GM21825 (cell line): ENCODE measurements around the gene CAD.

ENCODE experiments used
- ATAC-seq: cut with Tn5 transposase; IDR thresholded peaks from one replicate; pipeline ENCODE4 v1.9.1; 2021; ENCODE audit warnings: mild to moderate bottlenecking, moderate library complexity; ENCODE audit not compliant: unreplicated experiment

The CAD gene

DNA sequence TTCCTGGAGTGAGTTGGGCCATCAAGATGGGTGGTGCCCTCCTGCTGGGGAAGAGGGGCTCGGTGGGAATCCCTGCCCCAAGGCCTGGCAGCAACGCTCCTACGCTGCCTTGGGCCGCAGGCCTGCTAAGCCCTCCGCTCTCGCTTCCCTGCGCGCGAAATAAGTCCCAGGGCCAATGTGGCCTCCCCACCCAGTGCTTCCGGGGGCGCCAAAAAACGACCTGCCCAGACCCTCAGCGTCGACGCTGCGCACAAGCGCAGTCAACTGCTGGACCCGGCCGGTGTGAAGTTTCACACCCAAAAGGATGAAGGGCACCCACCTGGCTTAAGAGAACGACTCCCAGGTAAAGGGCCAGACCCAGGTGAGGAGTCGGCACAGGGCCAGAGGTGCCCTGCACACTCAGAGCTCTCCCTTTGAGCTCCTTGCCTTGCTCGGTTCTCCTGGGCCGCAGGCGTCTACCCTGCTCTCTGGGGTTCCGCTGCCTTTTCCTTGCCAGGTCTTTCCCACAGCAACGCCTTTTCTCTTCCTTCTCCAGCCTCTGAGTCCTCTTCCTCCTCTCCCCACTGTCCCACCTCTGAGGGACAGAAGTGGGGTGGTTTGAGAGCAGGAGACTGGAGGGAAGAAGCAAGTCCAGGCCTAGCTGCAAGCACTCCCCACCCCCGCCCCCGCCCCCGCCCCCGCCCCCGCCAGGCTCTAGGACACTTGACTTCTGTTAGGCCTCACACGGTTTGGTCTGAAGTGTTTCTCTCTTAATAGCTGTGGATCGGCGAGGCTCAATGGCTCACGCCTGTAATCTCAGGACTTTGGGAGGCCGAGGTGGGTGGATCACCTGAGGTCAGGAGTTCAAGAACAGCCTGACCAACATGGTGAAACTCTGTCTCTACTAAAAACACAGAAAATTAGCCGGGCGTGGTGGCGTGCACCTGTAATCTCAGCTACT lies 58.3 kb downstream of the CAD start, which contains the start of gene DNAJC5G:
DNAJC5G (plus strand) TSS at position 223 of the 940 bp plus-strand sequence. CDS start 1,296 bp downstream, outside the sequence.
- ATAC-seq = no peak

DNA sequence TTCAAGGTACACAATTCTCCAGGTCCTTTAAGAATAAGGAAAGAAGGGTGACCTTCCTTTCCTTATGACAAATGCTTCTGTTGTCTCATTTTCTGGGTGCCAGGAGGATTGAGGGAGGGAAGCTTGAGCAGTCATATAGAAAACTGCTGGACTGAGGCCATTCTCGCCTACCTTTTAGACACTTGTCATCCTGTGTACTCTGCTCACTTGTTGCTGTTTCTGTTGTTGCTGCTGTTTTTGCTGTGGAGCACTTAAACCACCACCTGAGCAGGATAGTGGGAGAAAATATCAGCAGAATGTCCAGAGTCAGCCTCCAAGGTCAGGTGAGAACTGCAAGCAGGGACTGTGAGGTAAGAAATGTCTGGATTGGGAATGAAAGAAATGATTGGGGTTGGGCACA lies 60.8 kb downstream of the CAD start:
- ATAC-seq = no peak

DNA sequence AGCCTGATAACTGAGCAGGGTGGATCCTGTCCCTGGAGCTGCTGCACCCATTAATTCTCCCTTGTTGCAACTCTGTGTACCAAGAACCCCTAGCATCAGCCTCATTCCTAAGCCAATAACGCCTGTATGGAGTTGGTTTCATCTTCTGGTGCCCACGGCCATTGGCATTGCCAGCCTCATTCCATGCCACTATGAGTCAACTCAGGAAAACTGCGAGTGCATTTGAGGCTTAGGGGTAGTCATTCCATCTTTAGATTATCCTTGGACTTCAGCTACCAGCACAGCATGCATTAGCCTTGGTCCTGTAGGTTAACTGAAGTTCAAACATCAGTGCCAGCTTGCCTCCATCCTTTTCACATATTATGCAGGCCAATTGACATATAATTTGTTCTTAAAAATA lies 63.7 kb downstream of the CAD start:
- no peak for ATAC-seq

DNA sequence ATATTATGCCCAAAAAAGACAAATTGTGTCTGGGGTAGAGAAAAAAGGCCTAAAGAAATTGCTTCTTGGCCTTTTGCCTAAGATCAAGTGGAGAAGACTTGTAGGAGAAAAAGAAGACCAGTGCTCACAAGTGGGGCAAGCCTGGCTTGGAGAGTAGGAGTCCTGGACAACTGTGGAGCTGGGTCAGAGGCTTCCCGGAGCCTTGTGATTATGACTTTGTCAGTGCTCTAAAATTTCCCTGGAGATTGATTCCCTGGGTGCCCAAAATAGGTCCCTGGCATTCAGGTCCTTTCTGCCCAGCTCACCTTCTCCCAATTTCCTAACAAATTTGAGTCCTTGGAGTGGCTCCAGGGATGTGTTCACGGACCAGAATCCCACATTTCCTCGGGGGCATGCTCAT lies 64.3 kb downstream of the CAD start:
- ATAC-seq = no peak

DNA sequence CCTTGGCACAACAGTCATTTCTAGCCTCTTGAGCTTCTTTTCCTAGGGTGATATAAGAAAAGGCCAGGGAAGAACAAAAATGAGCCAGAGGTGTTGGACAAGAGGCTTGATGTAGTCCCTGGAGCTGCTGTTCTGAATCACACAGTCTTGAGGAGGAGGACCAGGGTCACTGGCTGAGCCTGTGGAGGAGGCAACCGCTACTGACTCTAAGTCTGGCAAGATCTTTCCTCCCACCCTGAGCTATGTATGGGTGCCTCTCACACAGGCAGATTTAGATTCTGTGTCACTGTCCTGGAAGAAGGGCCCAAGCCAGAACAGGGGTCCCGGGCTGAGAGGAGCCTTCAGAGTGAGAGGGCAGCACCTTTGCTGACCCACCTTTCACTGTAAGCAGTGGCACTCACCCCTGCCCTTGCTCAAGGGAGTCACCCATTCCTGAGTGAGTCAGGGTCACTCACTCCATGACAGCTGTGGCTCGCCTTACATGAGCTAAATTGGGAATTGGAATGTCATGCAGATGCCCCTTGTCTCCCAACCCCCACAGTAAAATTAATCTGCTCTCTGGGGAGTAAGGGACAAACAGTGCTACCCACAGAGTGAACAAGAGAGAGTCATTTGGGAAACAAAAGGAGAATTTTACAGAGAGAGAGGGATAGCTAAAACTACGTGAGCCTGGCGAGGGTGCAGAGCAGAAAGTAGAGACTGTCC lies 64.8 kb downstream of the CAD start, which contains the start of gene TRIM54:
TRIM54 (plus strand) TSS at position 575 of the 705 bp plus-strand sequence. CDS start 303 bp downstream, outside the sequence.
- ATAC-seq = no peak

DNA sequence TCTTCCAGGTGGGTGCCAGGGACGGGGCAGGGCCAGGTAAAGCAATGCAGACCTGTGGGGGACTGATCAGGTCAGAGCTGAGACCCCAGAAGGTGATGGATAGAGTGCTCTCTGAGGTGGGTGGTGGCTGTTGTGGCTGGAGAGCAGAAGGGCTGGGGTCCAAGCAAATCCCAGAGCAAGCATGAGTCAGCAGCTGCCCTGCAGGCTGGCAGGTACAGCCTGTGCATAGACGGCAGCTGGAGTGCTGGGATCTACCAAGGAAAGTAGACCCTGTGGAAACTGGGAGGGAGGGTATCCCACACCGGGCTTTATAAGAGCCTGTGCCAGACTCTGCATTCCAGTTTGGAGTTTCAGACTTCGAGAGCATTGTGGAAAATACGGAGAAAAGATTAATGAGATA lies 65.7 kb downstream of the CAD start:
- no peak for ATAC-seq

DNA sequence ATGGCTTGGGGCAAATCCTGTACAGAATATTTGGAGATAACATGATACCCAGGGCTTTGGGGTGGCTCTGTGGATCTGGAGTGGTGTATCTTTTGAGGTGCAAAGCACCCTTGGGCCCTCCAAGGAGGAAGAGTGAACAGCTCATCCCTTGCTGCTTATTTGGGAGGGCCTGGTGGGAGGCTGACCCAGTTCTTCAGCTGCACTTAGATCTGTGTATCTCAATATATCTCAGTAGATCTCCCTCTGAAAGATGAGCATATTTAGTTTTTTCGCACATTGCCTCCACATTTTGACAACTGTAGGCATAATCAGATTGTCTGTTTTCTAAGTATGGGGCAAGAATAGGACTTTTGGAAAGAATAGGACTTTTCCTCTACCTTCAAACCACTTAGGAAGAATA lies 67.8 kb downstream of the CAD start:
- ATAC-seq = no peak

DNA sequence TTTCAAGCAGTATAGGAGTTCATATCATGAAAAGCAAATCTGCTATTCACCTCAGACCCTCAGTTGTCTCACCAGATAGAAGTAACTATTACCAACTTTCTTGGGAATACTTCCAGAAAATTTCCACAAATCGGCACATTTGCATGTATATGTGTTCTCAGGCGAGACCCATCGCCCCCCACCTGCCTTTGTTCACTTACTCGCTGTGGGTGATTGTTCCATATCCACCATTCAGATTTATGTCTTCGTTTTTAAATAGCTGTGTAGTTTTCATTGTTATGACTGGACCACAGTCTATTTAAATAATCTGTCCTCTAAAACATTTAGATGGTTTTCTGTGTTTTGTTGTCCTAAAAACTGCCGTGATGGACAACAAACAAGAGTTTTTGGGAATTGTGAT lies 68.3 kb downstream of the CAD start:
- ATAC-seq = no peak

DNA sequence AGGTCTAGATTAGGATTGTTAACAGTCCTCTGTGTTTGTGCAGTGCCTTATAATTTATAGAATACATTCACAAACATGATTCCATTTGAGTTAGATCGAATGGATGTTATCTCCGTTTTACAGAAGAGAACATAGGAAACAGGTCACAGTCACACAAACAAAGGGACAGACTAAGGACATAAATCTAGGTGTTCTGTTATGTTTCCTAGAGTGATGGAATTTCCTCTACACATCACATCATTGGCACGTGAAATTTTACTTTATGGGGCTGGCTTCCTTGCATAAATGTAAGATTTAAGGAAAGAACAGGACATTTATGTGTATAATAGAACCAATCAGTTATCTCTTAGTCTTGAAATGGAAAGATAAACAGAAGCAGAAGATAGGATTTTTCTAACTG lies 71.4 kb downstream of the CAD start:
- ATAC-seq = no peak

DNA sequence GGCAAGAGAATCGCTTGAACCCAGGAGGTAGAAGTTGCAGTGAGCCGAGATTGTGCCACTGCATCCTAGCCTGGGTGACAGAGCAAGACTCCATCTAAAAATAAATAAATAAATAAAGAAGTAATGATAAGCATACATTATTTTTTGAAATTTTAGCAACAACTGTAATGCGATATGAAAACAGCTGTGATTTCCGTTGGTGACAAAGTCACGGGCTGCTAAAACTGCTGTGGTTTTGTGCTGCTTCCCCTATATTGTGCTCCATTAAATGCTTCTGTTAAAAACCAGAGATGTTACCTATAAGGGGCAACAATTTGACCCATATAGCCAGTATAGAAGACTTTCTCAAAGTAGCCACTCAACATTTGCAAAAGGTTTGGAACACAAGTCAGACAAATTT lies 73.4 kb downstream of the CAD start:
- no peak for ATAC-seq

DNA sequence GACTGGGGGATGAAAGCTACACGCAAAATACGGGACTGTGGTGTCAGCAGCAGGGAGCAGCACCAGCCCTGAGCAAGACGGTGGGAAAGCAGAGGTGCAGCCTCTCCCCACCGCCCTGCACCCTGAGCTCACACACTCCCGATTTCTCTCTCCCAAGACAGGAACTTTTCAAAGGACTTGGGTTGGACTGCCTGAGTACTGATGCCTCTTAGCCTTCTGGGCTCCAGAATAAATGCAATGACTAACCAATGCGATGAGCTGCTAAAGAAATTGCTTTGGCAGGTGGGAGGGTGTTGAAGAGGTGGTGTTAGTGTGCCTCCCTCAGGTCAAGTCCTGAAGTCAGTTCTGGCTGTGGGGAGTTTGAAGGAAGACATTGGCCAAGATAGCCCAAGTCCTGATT lies 74.7 kb downstream of the CAD start:
- no peak for ATAC-seq
